Activated T-cell treated with anti-CD3 and anti-CD28 coated beads, Interleukin-2, amount 50 U/mL, for 72 hours (primary cell): ENCODE measurements around the gene RBPMS2. TPM values are rescaled to one million over a fixed set of nuclear protein-coding genes. Genes with fewer than 3 reads are reported as not detected.

ENCODE experiments used
- ATAC-seq, 2 donors: fragments of 150-1000 bp; cut with Tn5 transposase; replicated peaks in 1 of 2; 2 replicates each; pipeline ENCODE4 v1.10.0; 2021; ENCODE audit warnings: moderate library complexity in 2 of 2, mild to moderate bottlenecking in 1 of 2
- DNase-seq, 2 donors: peaks; one replicate each; pipeline ENCODE4 v3.0.0; 2021 to 2022; ENCODE audit warnings: mixed read lengths in 1 of 2
- H3K27ac Mint-ChIP-seq: one replicate; pipeline ENCODE4 v1.8.0; 2022; ENCODE audit warnings: mild to moderate bottlenecking, moderate library complexity, mixed read lengths
- H3K27me3 Mint-ChIP-seq: one replicate; pipeline ENCODE4 v1.8.0; 2022; ENCODE audit warnings: low read depth, mixed read lengths
- H3K36me3 Mint-ChIP-seq, 2 donors: one replicate each; pipeline ENCODE4 v1.8.0; 2022; ENCODE audit warnings: mixed read lengths in 2 of 2, mild to moderate bottlenecking in 1 of 2; ENCODE audit not compliant: insufficient read depth in 2 of 2
- H3K4me1 Mint-ChIP-seq: one replicate; pipeline ENCODE4 v1.8.0; 2022; ENCODE audit warnings: low read depth, mixed read lengths
- H3K4me3 Mint-ChIP-seq, 2 donors: one replicate each; pipeline ENCODE4 v1.8.0; 2022; ENCODE audit warnings: mild to moderate bottlenecking in 2 of 2, mixed read lengths in 2 of 2, moderate library complexity in 2 of 2
- H3K9me3 Mint-ChIP-seq, 2 donors: one replicate each; pipeline ENCODE4 v1.8.0; 2022; ENCODE audit warnings: mixed read lengths in 2 of 2
- total RNA-seq, 2 donors: library from RNA; stranded (reverse); gene quantifications; one replicate each; pipeline ENCODE4 v1.2.3, GENCODE V29; 2022

Gene RBPMS2
- total RNA-seq, 2 donors from 2014 or later: 0.14 TPM; not detected in 1

- DNase-seq (no peak), ATAC-seq (no peak)
- peaks cover 28% of the 10 kb centered on the region for H3K27me3 Mint-ChIP-seq
- H3K4me1 Mint-ChIP-seq: peaks cover 9% of the 10 kb centered on the region
- H3K4me3 Mint-ChIP-seq: no peak overlapping the region
- no peak overlapping the region for H3K27ac Mint-ChIP-seq
- H3K9me3 Mint-ChIP-seq: no peaks in the 10 kb centered on the region
- H3K36me3 Mint-ChIP-seq: peaks cover 0 to 1% of the 10 kb centered on the region in 2 donors
Observed at GRCh38 chr15:64779024-64779423, 3.6 kb upstream of the RBPMS2 start.

- DNase-seq: no peak
- peak overlapping the region; percentile 83 to 85 for H3K4me3 Mint-ChIP-seq
- H3K27ac Mint-ChIP-seq: no peak overlapping the region
- peaks cover 0 to 1% of the 10 kb centered on the region in 2 donors for H3K36me3 Mint-ChIP-seq
- ATAC-seq: no peak
- H3K27me3 Mint-ChIP-seq: peaks cover 49% of the 10 kb centered on the region
- H3K4me1 Mint-ChIP-seq: no peaks in the 10 kb centered on the region
- H3K9me3 Mint-ChIP-seq: no peaks in the 10 kb centered on the region
Observed at GRCh38 chr15:64776402-64776786, 1.0 kb upstream of the RBPMS2 start.

GRCh38 chr15:64774629-64775493, 528 bp downstream of the RBPMS2 start:
- Mint-ChIP-seq H3K27me3 (peaks cover 49% of the 10 kb centered on the region), H3K27ac (no peak overlapping the region), H3K4me1 (no peaks in the 10 kb centered on the region), H3K9me3 (no peaks in the 10 kb centered on the region), H3K4me3 (peak overlapping the region; percentile 41 to 59), H3K36me3 (peaks cover 0 to 1% of the 10 kb centered on the region in 2 donors)
- DNase-seq (peak; percentile 26 to 32), ATAC-seq (peak; percentile 56 to 63)

GRCh38 chr15:64774037-64774628, 1.3 kb downstream of the RBPMS2 start:
- Mint-ChIP-seq H3K36me3 (peaks cover 0 to 1% of the 10 kb centered on the region in 2 donors), H3K9me3 (no peaks in the 10 kb centered on the region), H3K4me1 (no peaks in the 10 kb centered on the region), H3K27me3 (peaks cover 49% of the 10 kb centered on the region), H3K4me3 (peak overlapping the region; percentile 41 to 59), H3K27ac (no peak overlapping the region)
- DNase-seq (no peak), ATAC-seq (no peak)

- no peaks in the 10 kb centered on the region for H3K4me1 Mint-ChIP-seq
- H3K27me3 Mint-ChIP-seq: peaks cover 49% of the 10 kb centered on the region
- ATAC-seq (no peak), DNase-seq (no peak)
- no peak overlapping the region for H3K27ac Mint-ChIP-seq
- H3K4me3 Mint-ChIP-seq: peak overlapping the region in 1 of 2 donors; percentile 59
- H3K9me3 Mint-ChIP-seq: no peaks in the 10 kb centered on the region
- H3K36me3 Mint-ChIP-seq: peaks cover 0 to 1% of the 10 kb centered on the region in 2 donors
Observed at GRCh38 chr15:64773606-64774005, 1.8 kb downstream of the RBPMS2 start.

GRCh38 chr15:64772964-64773363, 2.4 kb downstream of the RBPMS2 start:
- Mint-ChIP-seq H3K27ac (no peak overlapping the region), H3K9me3 (no peaks in the 10 kb centered on the region), H3K4me3 (no peak overlapping the region), H3K27me3 (peaks cover 47% of the 10 kb centered on the region), H3K36me3 (peaks cover 0 to 1% of the 10 kb centered on the region in 2 donors), H3K4me1 (no peaks in the 10 kb centered on the region)
- DNase-seq: no peak
- no peak for ATAC-seq

GRCh38 chr15:64772488-64772887, 2.9 kb downstream of the RBPMS2 start:
- ATAC-seq: no peak
- Mint-ChIP-seq H3K4me1 (no peaks in the 10 kb centered on the region), H3K27ac (no peak overlapping the region), H3K36me3 (peaks cover 0 to 1% of the 10 kb centered on the region in 2 donors), H3K9me3 (no peaks in the 10 kb centered on the region), H3K27me3 (peaks cover 42% of the 10 kb centered on the region), H3K4me3 (no peak overlapping the region)
- no peak for DNase-seq

- no peaks in the 10 kb centered on the region for H3K9me3 Mint-ChIP-seq
- H3K36me3 Mint-ChIP-seq: peaks cover 0 to under 1% of the 10 kb centered on the region in 2 donors
- H3K27ac Mint-ChIP-seq: no peak overlapping the region
- no peak for DNase-seq
- H3K4me3 Mint-ChIP-seq: no peak overlapping the region
- no peak for ATAC-seq
- H3K4me1 Mint-ChIP-seq: no peaks in the 10 kb centered on the region
- peaks cover 26% of the 10 kb centered on the region for H3K27me3 Mint-ChIP-seq
Observed at GRCh38 chr15:64770626-64771025, 4.8 kb downstream of the RBPMS2 start.

GRCh38 chr15:64767203-64767602, 8.2 kb downstream of the RBPMS2 start:
- DNase-seq: peak in 1 of 2 donors; percentile 8
- H3K27me3 Mint-ChIP-seq: peaks cover 2% of the 10 kb centered on the region
- H3K36me3 Mint-ChIP-seq: no peaks in the 10 kb centered on the region
- no peak overlapping the region for H3K27ac Mint-ChIP-seq
- H3K4me3 Mint-ChIP-seq: no peak overlapping the region
- no peaks in the 10 kb centered on the region for H3K9me3 Mint-ChIP-seq
- H3K4me1 Mint-ChIP-seq: no peaks in the 10 kb centered on the region
- peak in 1 of 2 donors; percentile 32 for ATAC-seq

GRCh38 chr15:64766058-64766457, 9.3 kb downstream of the RBPMS2 start:
- Mint-ChIP-seq H3K9me3 (no peaks in the 10 kb centered on the region), H3K4me3 (no peak overlapping the region), H3K27me3 (no peaks in the 10 kb centered on the region), H3K4me1 (no peaks in the 10 kb centered on the region), H3K36me3 (no peaks in the 10 kb centered on the region), H3K27ac (no peak overlapping the region)
- no peak for ATAC-seq
- no peak for DNase-seq

- H3K9me3 Mint-ChIP-seq: no peaks in the 10 kb centered on the region
- no peaks in the 10 kb centered on the region for H3K4me1 Mint-ChIP-seq
- no peak overlapping the region for H3K27ac Mint-ChIP-seq
- no peaks in the 10 kb centered on the region for H3K36me3 Mint-ChIP-seq
- ATAC-seq (no peak), DNase-seq (no peak)
- H3K4me3 Mint-ChIP-seq: no peak overlapping the region
- no peaks in the 10 kb centered on the region for H3K27me3 Mint-ChIP-seq
Observed at GRCh38 chr15:64763874-64764273, 11.5 kb downstream of the RBPMS2 start.

GRCh38 chr15:64763462-64763861, 11.9 kb downstream of the RBPMS2 start:
- ATAC-seq: no peak
- Mint-ChIP-seq H3K9me3 (no peaks in the 10 kb centered on the region), H3K4me3 (no peak overlapping the region), H3K27me3 (no peaks in the 10 kb centered on the region), H3K27ac (no peak overlapping the region), H3K4me1 (no peaks in the 10 kb centered on the region), H3K36me3 (no peaks in the 10 kb centered on the region)
- no peak for DNase-seq

- H3K4me3 Mint-ChIP-seq: no peak overlapping the region
Observed at GRCh38 chr15:64763021-64763420, 12.4 kb downstream of the RBPMS2 start.

More at GRCh38 chr15:64763021-64763420, 12.4 kb downstream of the RBPMS2 start:
- DNase-seq (no peak), ATAC-seq (no peak)
- Mint-ChIP-seq H3K36me3 (no peaks in the 10 kb centered on the region), H3K9me3 (no peaks in the 10 kb centered on the region), H3K4me1 (no peaks in the 10 kb centered on the region), H3K27ac (no peak overlapping the region), H3K27me3 (no peaks in the 10 kb centered on the region)
